Measurements from ENCODE around the gene MINK1. TPM values are rescaled to one million over a fixed set of nuclear protein-coding genes. Genes with fewer than 3 reads are reported as not detected.
A peak's percentile ranks its signal among the peaks of the same experiment; 100 is the strongest.

Gene MINK1
- total RNA-seq, 6 experiments from 2014 or later: 68.5 to 82.4 (median 71.6) TPM

- no peaks in the 10 kb centered on the region for H3K4me1 Mint-ChIP-seq (ENCODE audit: low read depth)
- H3K9me3 Mint-ChIP-seq: no peaks in the 10 kb centered on the region
- H3K36me3 Mint-ChIP-seq (ENCODE audit: low read depth): 0 out of 2 replicates have a peak, but pooled peaks cover 10% of the 10 kb centered on the region
- H3K27ac Mint-ChIP-seq: no peak overlapping the region
- H3K4me3 Mint-ChIP-seq: no peak overlapping the region
- TF ChIP-seq CTCF (IDR thresholded peaks at IDR 0.05): no peak
- no peak for DNase-seq
- H3K27me3 Mint-ChIP-seq (ENCODE audit: insufficient read depth): peaks cover 2% of the 10 kb centered on the region
Observed at GRCh38 chr17:4893272-4893671, 60.1 kb downstream of the MINK1 start.

- Mint-ChIP-seq H3K27ac (no peak overlapping the region), H3K4me3 (no peak overlapping the region)
Observed at GRCh38 chr17:4893721-4894560, 60.8 kb downstream of the MINK1 start.

GRCh38 chr17:4895121-4895520, 62.0 kb downstream of the MINK1 start:
- Mint-ChIP-seq H3K4me1 (ENCODE audit: low read depth) (no peaks in the 10 kb centered on the region), H3K9me3 (no peaks in the 10 kb centered on the region), H3K36me3 (ENCODE audit: low read depth) (0 out of 2 replicates have a peak, but pooled peaks cover 10% of the 10 kb centered on the region), H3K4me3 (no peak overlapping the region), H3K27ac (no peak overlapping the region), H3K27me3 (ENCODE audit: insufficient read depth) (peaks cover 3% of the 10 kb centered on the region)
- no peak for TF ChIP-seq CTCF (IDR thresholded peaks at IDR 0.05)
- DNase-seq: no peak

More at GRCh38 chr17:4893721-4894560, 60.8 kb downstream of the MINK1 start:
- no peak for DNase-seq
- 0 out of 2 replicates have a peak, but pooled peaks cover 10% of the 10 kb centered on the region for H3K36me3 Mint-ChIP-seq (ENCODE audit: low read depth)
- H3K4me1 Mint-ChIP-seq (ENCODE audit: low read depth): no peaks in the 10 kb centered on the region
- no peaks in the 10 kb centered on the region for H3K9me3 Mint-ChIP-seq
- peaks cover 3% of the 10 kb centered on the region for H3K27me3 Mint-ChIP-seq (ENCODE audit: insufficient read depth)
- TF ChIP-seq CTCF (IDR thresholded peaks at IDR 0.05): no peak

GRCh38 chr17:4895657-4896331, 62.7 kb downstream of the MINK1 start:
- H3K4me3 Mint-ChIP-seq: no peak overlapping the region
- H3K27ac Mint-ChIP-seq: no peak overlapping the region
- no peak for DNase-seq
- TF ChIP-seq CTCF (IDR thresholded peaks at IDR 0.05): peak; percentile 40
- peaks cover 3% of the 10 kb centered on the region for H3K27me3 Mint-ChIP-seq (ENCODE audit: insufficient read depth)
- H3K9me3 Mint-ChIP-seq: no peaks in the 10 kb centered on the region
- H3K36me3 Mint-ChIP-seq (ENCODE audit: low read depth): 0 out of 2 replicates have a peak, but pooled peaks cover 10% of the 10 kb centered on the region
- no peaks in the 10 kb centered on the region for H3K4me1 Mint-ChIP-seq (ENCODE audit: low read depth)

DNA sequence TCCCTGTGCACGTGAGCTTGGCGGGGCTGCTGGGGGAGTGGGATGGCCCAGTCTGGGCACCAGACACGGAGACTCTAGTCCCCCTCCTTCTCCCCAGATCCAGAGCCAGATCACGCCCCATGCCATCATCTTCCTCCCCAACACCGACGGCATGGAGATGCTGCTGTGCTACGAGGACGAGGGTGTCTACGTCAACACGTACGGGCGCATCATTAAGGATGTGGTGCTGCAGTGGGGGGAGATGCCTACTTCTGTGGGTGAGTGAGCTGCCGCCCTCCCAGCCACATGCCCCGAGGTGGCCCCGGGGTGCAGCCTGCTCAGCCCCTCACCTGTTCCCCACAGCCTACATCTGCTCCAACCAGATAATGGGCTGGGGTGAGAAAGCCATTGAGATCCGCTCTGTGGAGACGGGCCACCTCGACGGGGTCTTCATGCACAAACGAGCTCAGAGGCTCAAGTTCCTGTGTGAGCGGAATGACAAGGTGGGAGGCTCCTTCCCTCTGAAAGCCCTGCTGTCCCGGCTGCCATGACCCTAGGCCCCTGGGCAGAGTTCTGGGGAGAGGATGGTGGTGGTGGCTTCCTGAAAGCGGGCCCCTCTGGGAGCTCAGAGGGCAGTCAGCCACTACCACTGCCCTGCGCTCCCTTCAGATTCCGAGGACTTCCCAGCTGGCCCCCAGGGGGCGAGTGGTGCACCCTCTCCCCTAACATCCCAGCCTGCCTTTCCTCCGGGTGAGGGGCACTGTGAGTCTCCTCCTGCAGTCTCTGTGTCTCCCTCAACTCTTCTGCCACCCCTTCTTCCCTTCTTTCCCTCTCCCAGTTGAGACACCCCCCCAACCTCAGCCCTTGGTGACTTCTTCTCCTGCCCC, 63.4 kb downstream of the MINK1 start:
- H3K27me3 Mint-ChIP-seq (ENCODE audit: insufficient read depth): peaks cover 3% of the 10 kb centered on the region
- no peaks in the 10 kb centered on the region for H3K9me3 Mint-ChIP-seq
- no peak overlapping the region for H3K27ac Mint-ChIP-seq
- 0 out of 2 replicates have a peak, but pooled peaks cover 10% of the 10 kb centered on the region for H3K36me3 Mint-ChIP-seq (ENCODE audit: low read depth)
- no peak for TF ChIP-seq CTCF (IDR thresholded peaks at IDR 0.05)
- no peaks in the 10 kb centered on the region for H3K4me1 Mint-ChIP-seq (ENCODE audit: low read depth)
- no peak for DNase-seq
- no peak overlapping the region for H3K4me3 Mint-ChIP-seq
